Ishikawa (cell line): Measurements from ENCODE around the gene FBXL17.

Source experiments
- CEBPB ChIP-seq: IDR thresholded peaks from 2 replicates; pipeline ENCODE4 v1.6.1; 2012
- CREB1 ChIP-seq: IDR thresholded peaks from 2 replicates; pipeline ENCODE4 v1.6.1; 2012; ENCODE audit warnings: low read depth
- EGR1 ChIP-seq: IDR thresholded peaks from 2 replicates; pipeline ENCODE4 v1.6.1; 2012
- EP300 ChIP-seq: IDR thresholded peaks from 2 replicates; pipeline ENCODE4 v1.6.1; 2012; ENCODE audit warnings: borderline replicate concordance
- FOXM1 ChIP-seq: IDR thresholded peaks from 2 replicates; pipeline ENCODE4 v1.6.1; 2012; ENCODE audit warnings: low read depth, borderline replicate concordance
- MAX ChIP-seq: IDR thresholded peaks from 2 replicates; pipeline ENCODE4 v1.6.1; 2012
- NFIC ChIP-seq: IDR thresholded peaks from 2 replicates; pipeline ENCODE4 v1.6.1; 2012
- RAD21 ChIP-seq: IDR thresholded peaks from 2 replicates; pipeline ENCODE4 v1.6.1; 2012; ENCODE audit warnings: low read depth
- REST ChIP-seq: IDR thresholded peaks from 2 replicates; pipeline ENCODE4 v1.6.1; 2012; ENCODE audit warnings: low read depth, mild to moderate bottlenecking
- TAF1 ChIP-seq: IDR thresholded peaks from 2 replicates; pipeline ENCODE4 v1.6.1; 2012; ENCODE audit warnings: low read depth, mild to moderate bottlenecking
- TCF12 ChIP-seq: IDR thresholded peaks from 2 replicates; pipeline ENCODE4 v1.6.1; 2012; ENCODE audit warnings: low read depth
- TEAD4 ChIP-seq: IDR thresholded peaks from 2 replicates; pipeline ENCODE4 v1.6.1; 2012
- USF1 ChIP-seq: IDR thresholded peaks from 2 replicates; pipeline ENCODE4 v1.6.1; 2012
- YY1 ChIP-seq: IDR thresholded peaks from 2 replicates; pipeline ENCODE4 v1.6.1; 2012; ENCODE audit warnings: low read depth
- ZBTB7A ChIP-seq: IDR thresholded peaks from 2 replicates; pipeline ENCODE4 v1.6.1; 2012; ENCODE audit warnings: low read depth

The FBXL17 gene

GRCh38 chr5:108303086-108303485, 78.8 kb downstream of the FBXL17 start:
- TF ChIP-seq USF1 (no peak), RAD21 (no peak), TEAD4 (no peak), CREB1 (no peak), MAX (no peak), ZBTB7A (no peak)

DNA sequence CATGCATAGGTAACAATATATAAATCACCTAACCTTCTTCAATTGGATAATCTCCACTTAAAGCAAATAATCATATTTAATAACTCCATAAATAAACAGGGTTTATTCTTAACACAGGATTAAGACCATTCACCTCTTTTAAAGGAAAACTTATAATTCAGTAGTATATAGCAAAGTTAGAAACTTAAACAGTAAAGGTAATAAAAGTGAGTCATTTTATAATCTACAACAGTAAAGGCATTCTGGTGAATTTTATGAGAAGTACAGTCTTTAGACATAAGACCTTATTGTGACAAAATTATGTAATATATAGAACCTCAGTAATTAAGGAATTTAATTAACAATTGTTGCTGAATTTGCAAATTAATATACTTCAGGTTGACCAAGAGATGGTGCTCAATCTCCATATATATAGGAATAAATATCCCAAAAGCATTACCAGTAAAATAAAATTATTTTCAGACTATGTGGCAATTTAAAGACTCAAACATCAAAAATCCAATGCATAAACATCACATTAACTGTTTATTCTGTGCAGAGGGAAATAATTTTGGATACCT, 84.8 kb downstream of the FBXL17 start:
- TF ChIP-seq ZBTB7A (no peak), TAF1 (no peak), REST (no peak), TCF12 (no peak), USF1 (no peak), FOXM1 (no peak), EGR1 (no peak), MAX (no peak), NFIC (no peak), TEAD4 (no peak), EP300 (no peak), CEBPB (no peak), YY1 (no peak)

DNA sequence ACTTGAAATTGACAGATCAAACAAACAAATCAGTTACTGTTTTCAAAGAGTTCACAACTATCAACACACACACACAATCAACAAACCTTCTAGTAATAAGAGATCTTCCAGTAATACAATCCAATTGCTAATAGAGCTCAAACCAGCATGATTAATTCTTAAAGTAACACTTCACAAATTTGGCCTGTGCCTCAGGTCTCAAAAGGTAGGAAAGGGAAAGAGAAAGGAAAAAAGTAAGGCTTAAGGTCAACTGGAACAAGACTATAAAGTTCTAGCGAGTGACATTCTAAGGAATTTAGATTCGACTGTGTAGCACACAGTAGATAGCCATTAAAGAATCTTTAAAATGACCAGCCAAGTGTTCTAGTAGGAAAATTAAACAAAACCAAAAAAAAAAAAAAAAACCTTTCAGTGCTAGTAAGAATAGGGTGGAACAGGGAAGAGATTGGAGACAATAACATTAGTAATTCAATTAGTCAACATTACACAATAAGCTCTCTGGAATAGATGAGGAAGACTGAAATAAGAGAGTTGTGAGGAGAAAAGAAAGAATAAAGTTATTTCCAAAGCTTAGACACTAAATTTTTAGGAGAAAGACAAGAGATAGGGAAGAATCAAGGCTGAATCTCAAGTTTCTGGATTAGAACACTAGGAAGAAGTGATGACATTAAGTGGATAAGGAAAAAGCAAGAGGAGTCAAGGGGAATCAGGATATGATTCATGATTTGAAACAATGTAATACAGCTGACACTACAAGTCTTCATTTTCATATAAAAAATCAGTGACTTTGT, 86.1 kb downstream of the FBXL17 start:
- TF ChIP-seq TAF1 (no peak), YY1 (no peak), EGR1 (no peak), RAD21 (no peak), TEAD4 (no peak), NFIC (no peak), FOXM1 (no peak), ZBTB7A (no peak), MAX (no peak), REST (no peak), CEBPB (no peak), EP300 (no peak), TCF12 (no peak)

GRCh38 chr5:108280960-108281569, 100.8 kb downstream of the FBXL17 start:
- TF ChIP-seq CEBPB (no peak), EGR1 (no peak), MAX (no peak), FOXM1 (no peak), RAD21 (no peak), CREB1 (no peak), TCF12 (no peak), NFIC (no peak), EP300 (no peak), TAF1 (no peak), REST (no peak), USF1 (no peak), TEAD4 (no peak)
